ENCODE results near the gene CEP170B.

Gene CEP170B

GRCh38 chr14:104933746-104934733 lies 69.0 kb downstream of the CEP170B start:
- Histone ChIP-seq H3K9ac (ENCODE audit: low read depth in 1 of 2, low read length in 2 of 2) (no peak overlapping the region), H3K4me3 (ENCODE audit: low read length in 2 of 2) (no peak overlapping the region), H3K27ac (ENCODE audit: low read depth in 2 of 2, low read length in 2 of 2) (no peak overlapping the region), H3K36me3 (ENCODE audit: control insufficient read depth in 2 of 2, insufficient read depth in 2 of 2, low read length in 2 of 2) (no peaks in the 10 kb centered on the region), H3K4me1 (ENCODE audit: control insufficient read depth in 2 of 2, insufficient read depth in 2 of 2, low read length in 2 of 2) (no peaks in the 10 kb centered on the region), H3K27me3 (ENCODE audit: control insufficient read depth in 2 of 2, insufficient read depth in 2 of 2, low read length in 2 of 2) (peaks cover 27 to 45% of the 10 kb centered on the region in 2 donors), H3K9me3 (ENCODE audit: control insufficient read depth in 2 of 2, low read length in 2 of 2) (no peaks in the 10 kb centered on the region)

GRCh38 chr14:104935026-104935650 lies 70.1 kb downstream of the CEP170B start:
- H3K9ac ChIP-seq (ENCODE audit: low read depth in 1 of 2, low read length in 2 of 2), result no peak overlapping the region
- H3K4me1 ChIP-seq (ENCODE audit: control insufficient read depth in 2 of 2, insufficient read depth in 2 of 2, low read length in 2 of 2), result no peaks in the 10 kb centered on the region
- no peaks in the 10 kb centered on the region for H3K36me3 ChIP-seq (ENCODE audit: control insufficient read depth in 2 of 2, insufficient read depth in 2 of 2, low read length in 2 of 2)
- H3K9me3 ChIP-seq (ENCODE audit: control insufficient read depth in 2 of 2, low read length in 2 of 2), result no peaks in the 10 kb centered on the region
- H3K27me3 ChIP-seq (ENCODE audit: control insufficient read depth in 2 of 2, insufficient read depth in 2 of 2, low read length in 2 of 2), result peaks cover 23 to 42% of the 10 kb centered on the region in 2 donors
- H3K4me3 ChIP-seq (ENCODE audit: low read length in 2 of 2), result no peak overlapping the region
- no peak overlapping the region for H3K27ac ChIP-seq (ENCODE audit: low read depth in 2 of 2, low read length in 2 of 2)

GRCh38 chr14:104935955-104936354 lies 70.9 kb downstream of the CEP170B start:
- no peaks in the 10 kb centered on the region for H3K9me3 ChIP-seq (ENCODE audit: control insufficient read depth in 2 of 2, low read length in 2 of 2)
- H3K27ac ChIP-seq (ENCODE audit: low read depth in 2 of 2, low read length in 2 of 2), result no peak overlapping the region
- no peaks in the 10 kb centered on the region for H3K4me1 ChIP-seq (ENCODE audit: control insufficient read depth in 2 of 2, insufficient read depth in 2 of 2, low read length in 2 of 2)
- no peak overlapping the region for H3K9ac ChIP-seq (ENCODE audit: low read depth in 1 of 2, low read length in 2 of 2)
- H3K27me3 ChIP-seq (ENCODE audit: control insufficient read depth in 2 of 2, insufficient read depth in 2 of 2, low read length in 2 of 2), result peaks cover 23 to 40% of the 10 kb centered on the region in 2 donors
- H3K36me3 ChIP-seq (ENCODE audit: control insufficient read depth in 2 of 2, insufficient read depth in 2 of 2, low read length in 2 of 2), result no peaks in the 10 kb centered on the region
- H3K4me3 ChIP-seq (ENCODE audit: low read length in 2 of 2), result no peak overlapping the region

GRCh38 chr14:104936361-104937155 lies 71.5 kb downstream of the CEP170B start:
- Histone ChIP-seq H3K36me3 (ENCODE audit: control insufficient read depth in 2 of 2, insufficient read depth in 2 of 2, low read length in 2 of 2) (no peaks in the 10 kb centered on the region), H3K4me3 (ENCODE audit: low read length in 2 of 2) (no peak overlapping the region), H3K9ac (ENCODE audit: low read depth in 1 of 2, low read length in 2 of 2) (no peak overlapping the region), H3K27ac (ENCODE audit: low read depth in 2 of 2, low read length in 2 of 2) (no peak overlapping the region), H3K27me3 (ENCODE audit: control insufficient read depth in 2 of 2, insufficient read depth in 2 of 2, low read length in 2 of 2) (peaks cover 23 to 38% of the 10 kb centered on the region in 2 donors), H3K9me3 (ENCODE audit: control insufficient read depth in 2 of 2, low read length in 2 of 2) (no peaks in the 10 kb centered on the region), H3K4me1 (ENCODE audit: control insufficient read depth in 2 of 2, insufficient read depth in 2 of 2, low read length in 2 of 2) (no peaks in the 10 kb centered on the region)

- H3K27me3 ChIP-seq (ENCODE audit: control insufficient read depth in 2 of 2, insufficient read depth in 2 of 2, low read length in 2 of 2), result peaks cover 23 to 34% of the 10 kb centered on the region in 2 donors
- no peaks in the 10 kb centered on the region for H3K4me1 ChIP-seq (ENCODE audit: control insufficient read depth in 2 of 2, insufficient read depth in 2 of 2, low read length in 2 of 2)
- no peak overlapping the region for H3K27ac ChIP-seq (ENCODE audit: low read depth in 2 of 2, low read length in 2 of 2)
- H3K36me3 ChIP-seq (ENCODE audit: control insufficient read depth in 2 of 2, insufficient read depth in 2 of 2, low read length in 2 of 2), result no peaks in the 10 kb centered on the region
- H3K9me3 ChIP-seq (ENCODE audit: control insufficient read depth in 2 of 2, low read length in 2 of 2), result no peaks in the 10 kb centered on the region
- H3K4me3 ChIP-seq (ENCODE audit: low read length in 2 of 2), result no peak overlapping the region
- H3K9ac ChIP-seq (ENCODE audit: low read depth in 1 of 2, low read length in 2 of 2), result no peak overlapping the region
Measured at GRCh38 chr14:104937161-104937560, 72.1 kb downstream of the CEP170B start.

- no peaks in the 10 kb centered on the region for H3K9me3 ChIP-seq (ENCODE audit: control insufficient read depth in 2 of 2, low read length in 2 of 2)
- peaks cover 23 to 28% of the 10 kb centered on the region in 2 donors for H3K27me3 ChIP-seq (ENCODE audit: control insufficient read depth in 2 of 2, insufficient read depth in 2 of 2, low read length in 2 of 2)
- no peak overlapping the region for H3K27ac ChIP-seq (ENCODE audit: low read depth in 2 of 2, low read length in 2 of 2)
- H3K4me3 ChIP-seq (ENCODE audit: low read length in 2 of 2), result no peak overlapping the region
- no peaks in the 10 kb centered on the region for H3K4me1 ChIP-seq (ENCODE audit: control insufficient read depth in 2 of 2, insufficient read depth in 2 of 2, low read length in 2 of 2)
- H3K9ac ChIP-seq (ENCODE audit: low read depth in 1 of 2, low read length in 2 of 2), result no peak overlapping the region
- no peaks in the 10 kb centered on the region for H3K36me3 ChIP-seq (ENCODE audit: control insufficient read depth in 2 of 2, insufficient read depth in 2 of 2, low read length in 2 of 2)
Measured at GRCh38 chr14:104937694-104938365, 72.8 kb downstream of the CEP170B start.

GRCh38 chr14:104938436-104938835 lies 73.4 kb downstream of the CEP170B start:
- Histone ChIP-seq H3K9ac (ENCODE audit: low read depth in 1 of 2, low read length in 2 of 2) (no peak overlapping the region), H3K27me3 (ENCODE audit: control insufficient read depth in 2 of 2, insufficient read depth in 2 of 2, low read length in 2 of 2) (peaks cover 23 to 28% of the 10 kb centered on the region in 2 donors), H3K4me1 (ENCODE audit: control insufficient read depth in 2 of 2, insufficient read depth in 2 of 2, low read length in 2 of 2) (no peaks in the 10 kb centered on the region), H3K27ac (ENCODE audit: low read depth in 2 of 2, low read length in 2 of 2) (no peak overlapping the region), H3K36me3 (ENCODE audit: control insufficient read depth in 2 of 2, insufficient read depth in 2 of 2, low read length in 2 of 2) (no peaks in the 10 kb centered on the region), H3K9me3 (ENCODE audit: control insufficient read depth in 2 of 2, low read length in 2 of 2) (no peaks in the 10 kb centered on the region), H3K4me3 (ENCODE audit: low read length in 2 of 2) (no peak overlapping the region)

- Histone ChIP-seq H3K4me3 (ENCODE audit: low read length in 2 of 2) (no peak overlapping the region), H3K36me3 (ENCODE audit: control insufficient read depth in 2 of 2, insufficient read depth in 2 of 2, low read length in 2 of 2) (no peaks in the 10 kb centered on the region), H3K4me1 (ENCODE audit: control insufficient read depth in 2 of 2, insufficient read depth in 2 of 2, low read length in 2 of 2) (no peaks in the 10 kb centered on the region), H3K9me3 (ENCODE audit: control insufficient read depth in 2 of 2, low read length in 2 of 2) (no peaks in the 10 kb centered on the region), H3K9ac (ENCODE audit: low read depth in 1 of 2, low read length in 2 of 2) (no peak overlapping the region), H3K27me3 (ENCODE audit: control insufficient read depth in 2 of 2, insufficient read depth in 2 of 2, low read length in 2 of 2) (peaks cover 22 to 28% of the 10 kb centered on the region in 2 donors), H3K27ac (ENCODE audit: low read depth in 2 of 2, low read length in 2 of 2) (no peak overlapping the region)
Measured at GRCh38 chr14:104938960-104939359, 73.9 kb downstream of the CEP170B start.

- Histone ChIP-seq H3K9me3 (ENCODE audit: control insufficient read depth in 2 of 2, low read length in 2 of 2) (no peaks in the 10 kb centered on the region), H3K36me3 (ENCODE audit: control insufficient read depth in 2 of 2, insufficient read depth in 2 of 2, low read length in 2 of 2) (no peaks in the 10 kb centered on the region), H3K27me3 (ENCODE audit: control insufficient read depth in 2 of 2, insufficient read depth in 2 of 2, low read length in 2 of 2) (peaks cover 14 to 21% of the 10 kb centered on the region in 2 donors), H3K9ac (ENCODE audit: low read depth in 1 of 2, low read length in 2 of 2) (no peak overlapping the region), H3K4me1 (ENCODE audit: control insufficient read depth in 2 of 2, insufficient read depth in 2 of 2, low read length in 2 of 2) (no peaks in the 10 kb centered on the region), H3K4me3 (ENCODE audit: low read length in 2 of 2) (no peak overlapping the region), H3K27ac (ENCODE audit: low read depth in 2 of 2, low read length in 2 of 2) (no peak overlapping the region)
Measured at GRCh38 chr14:104939666-104940410, 74.8 kb downstream of the CEP170B start.
